HepG2 (cell line): ENCODE data around the gene DUS3L. TPM values are rescaled to one million over a fixed set of nuclear protein-coding genes. Genes with fewer than 3 reads are reported as not detected.

Source experiments
- ATAC-seq: fragments of 200-7000 bp; cut with Tn5 transposase; 3 replicates; pipeline ENCODE4 v1.9.1; 2020; ENCODE audit warnings: mild to moderate bottlenecking, moderate library complexity
- BruUV-seq: library from RNA; stranded (reverse); fragments of 400-500 nt; replicated peaks from 2 replicates; lab custom pipeline; 2021; lab: Mats Ljungman, UMichigan
- CTCF ChIA-PET: fragments of 300-600 bp; formaldehyde crosslinking; extraction: SDS; loops from one replicate; lab custom pipeline; 2021; ENCODE audit warnings: low total read pairs, inconsistent platforms, low intra/inter-chr PET ratio; lab: Yijun Ruan, JAX
- POLR2A ChIA-PET: fragments of 350-600 bp; sonication (Branson Sonifier 250); formaldehyde crosslinking; loops from one replicate; lab custom pipeline; 2020; ENCODE audit warnings: antibody characterized with exemption, inconsistent platforms; lab: Yijun Ruan, JAX
- DNase-seq: peaks from one replicate; pipeline ENCODE4 v3.0.0-alpha.2; 2015; ENCODE audit warnings: low spot score
- FAIRE-seq: peaks from 3 replicates; lab custom pipeline; 2011; peaks lifted over from hg19 to GRCh38; lab: Jason Lieb, UNC
- H2AFZ ChIP-seq: one replicate; pipeline ENCODE4 v1.6.1; 2011; ENCODE audit warnings: low read length, inconsistent platforms
- H3K27ac ChIP-seq: fragments of 300-600 bp; 3 replicates; pipeline ENCODE4 v1.8.0; 2011; ENCODE audit warnings: mixed run types, mild to moderate bottlenecking, mixed read lengths, low read length, inconsistent platforms; ENCODE audit not compliant: insufficient read depth; ENCODE audit errors: extremely low read length
- H3K27me3 ChIP-seq, 2 experiments: fragments of 200-600 bp in 1 of 2; 2 replicates in 1 of 2; 3 replicates in 1 of 2; pipeline versions ENCODE4 v1.6.0 to v1.8.0; 2011; ENCODE audit warnings: low read length in 2 of 2, mild to moderate bottlenecking in 2 of 2, moderate library complexity in 2 of 2, inconsistent platforms in 1 of 2; ENCODE audit not compliant: insufficient read depth in 2 of 2, control insufficient read depth in 1 of 2
- H3K36me3 ChIP-seq, 2 experiments: fragments of 200-600 bp in 1 of 2; replicated peaks in 1 of 2; 2 replicates in 1 of 2; 3 replicates in 1 of 2; pipeline versions ENCODE4 v1.5.1 to v1.8.0; 2011; ENCODE audit warnings: low read length in 2 of 2, inconsistent platforms in 1 of 2; ENCODE audit not compliant: insufficient read depth in 2 of 2, control insufficient read depth in 1 of 2
- H3K4me1 ChIP-seq: 2 replicates; pipeline ENCODE4 v1.5.1; 2012; ENCODE audit warnings: low read length, inconsistent platforms; ENCODE audit not compliant: insufficient read depth
- H3K4me2 ChIP-seq: 2 replicates; pipeline ENCODE4 v1.6.0; 2011; ENCODE audit warnings: low read depth, low read length, inconsistent platforms
- H3K4me3 ChIP-seq, 3 experiments: fragments of 200-600 bp in 1 of 3; sonication (generic), shearing (Covaris generic) in 1 of 3; replicated peaks in 1 of 3; 2 replicates each; pipeline ENCODE4 v1.5.1; 2011 to 2016; ENCODE audit warnings: low read length in 3 of 3, inconsistent platforms in 2 of 3, low read depth in 2 of 3, mild to moderate bottlenecking in 2 of 3, control low read depth in 1 of 3, mixed read lengths in 1 of 3; ENCODE audit not compliant: insufficient read depth in 1 of 3
- H3K79me2 ChIP-seq: one replicate; pipeline ENCODE4 v1.6.1; 2011; ENCODE audit warnings: low read length, inconsistent platforms; ENCODE audit not compliant: insufficient read depth
- H3K9ac ChIP-seq: 2 replicates; pipeline ENCODE4 v1.6.0; 2011; ENCODE audit warnings: mild to moderate bottlenecking, low read depth, low read length, inconsistent platforms; ENCODE audit not compliant: insufficient read depth
- H3K9me3 ChIP-seq: 2 replicates; pipeline ENCODE4 v1.5.1; 2012; ENCODE audit warnings: mild to moderate bottlenecking, low read length
- H4K20me1 ChIP-seq: 2 replicates; pipeline ENCODE4 v1.6.0; 2011; ENCODE audit warnings: inconsistent platforms, mild to moderate bottlenecking, low read length, moderate library complexity; ENCODE audit not compliant: insufficient read depth
- ATF1 ChIP-seq: IDR thresholded peaks from 2 replicates; pipeline ENCODE4 v1.6.1; 2016; ENCODE audit warnings: mild to moderate bottlenecking, control low read depth
- E2F1 ChIP-seq: sonication (generic); formaldehyde crosslinking; IDR thresholded peaks from 2 replicates; pipeline ENCODE4 v1.5.0; 2020; ENCODE audit warnings: missing genetic modification reagents
- GTF3A ChIP-seq: sonication (generic); formaldehyde crosslinking; conservative IDR thresholded peaks from 2 replicates; pipeline ENCODE4 v1.4.0; 2020; ENCODE audit warnings: mild to moderate bottlenecking, missing genetic modification reagents
- POLR2A ChIP-seq, 2 experiments: IDR thresholded peaks; 2 replicates each; pipeline ENCODE4 v1.6.1; 2011; ENCODE audit warnings: low read depth in 2 of 2, low read length in 2 of 2, mild to moderate bottlenecking in 1 of 2, moderate library complexity in 1 of 2; ENCODE audit not compliant: insufficient read depth in 1 of 2
- RBFOX2 ChIP-seq: fragments of 200-400 bp; formaldehyde crosslinking; IDR thresholded peaks from 2 replicates; pipeline ENCODE4 v1.6.1; 2017; ENCODE audit warnings: low read depth, mild to moderate bottlenecking, low read length
- SUZ12 ChIP-seq: fragments of 150-350 bp; IDR thresholded peaks from 2 replicates; pipeline ENCODE4 v1.6.1; 2014; ENCODE audit warnings: low read depth, low read length
- TBP ChIP-seq: sonication (generic); formaldehyde crosslinking; IDR thresholded peaks from 2 replicates; pipeline ENCODE4 v1.5.0; 2020; ENCODE audit warnings: missing genetic modification reagents
- ZBTB20 ChIP-seq: sonication (generic); formaldehyde crosslinking; IDR thresholded peaks from 2 replicates; pipeline ENCODE4 v1.8.1; 2023; ENCODE audit warnings: missing genetic modification reagents, low read depth, mild to moderate bottlenecking, borderline replicate concordance
- ZNF510 ChIP-seq: sonication (generic); formaldehyde crosslinking; IDR thresholded peaks from 2 replicates; pipeline ENCODE4 v1.4.0; 2020; ENCODE audit warnings: low read depth, mild to moderate bottlenecking, missing genetic modification reagents
- ZNF777 ChIP-seq: sonication (generic); formaldehyde crosslinking; IDR thresholded peaks from 2 replicates; pipeline ENCODE4 v1.4.0; 2020; ENCODE audit warnings: missing genetic modification reagents
- ZSCAN20 ChIP-seq: sonication (generic); formaldehyde crosslinking; IDR thresholded peaks from 2 replicates; pipeline ENCODE4 v1.4.0; 2020; ENCODE audit warnings: missing genetic modification reagents, mild to moderate bottlenecking, borderline replicate concordance
- WGBS: methylation state at CpG from one replicate; pipeline ENCODE4 v1.1.6; 2017; ENCODE audit warnings: low lambda C conversion rate; 5-methylcytosine and 5-hydroxymethylcytosine counted together
- in situ Hi-C: cut with HindIII; loops from 2 replicates; pipeline ENCODE4 v1.10.0; 2017; ENCODE audit warnings: low pct_unique_long_range_greater_than_20kb; ENCODE audit not compliant: extremely low pct_ligation_motif_present
- intact Hi-C: fragments of 100-400 bp; cut with micrococcal nuclease; formaldehyde crosslinking; loops from one replicate; pipeline ENCODE4 v1.10.0; 2022; ENCODE audit not compliant: unreplicated experiment
- polyA plus RNA-seq, 8 experiments: library from polyadenylated mRNA; depleted of rRNA in 3 of 8; stranded (reverse) in 7 of 8; unstranded in 1 of 8; fragments of >200 nt; fragmentation: Illumina TruSeq in 4 of 8; extraction: Trizol in 4 of 8; gene quantifications; 2 replicates each; pipeline versions ENCODE4 v1.2.1 to v1.2.3, GENCODE V29; 2011 to 2016; ENCODE audit warnings: low read depth in 4 of 8, missing spikeins in 1 of 8, mixed read lengths in 1 of 8; ENCODE audit not compliant: insufficient read depth in 1 of 8
- total RNA-seq, 5 experiments: library from RNA; depleted of rRNA; stranded (reverse); fragments of >200 nt; fragmentation: Illumina TruSeq; extraction: Trizol; gene quantifications; 2 replicates each; pipeline ENCODE4 v1.2.3, GENCODE V29; 2016; ENCODE audit warnings: low read depth in 1 of 5

The DUS3L gene
- total and polyA plus RNA-seq, 2 of the 13 experiments (the other 11 are each of a cell fraction or from before 2014, with no cell fraction given) = 13.3 to 25.1 TPM

DNA sequence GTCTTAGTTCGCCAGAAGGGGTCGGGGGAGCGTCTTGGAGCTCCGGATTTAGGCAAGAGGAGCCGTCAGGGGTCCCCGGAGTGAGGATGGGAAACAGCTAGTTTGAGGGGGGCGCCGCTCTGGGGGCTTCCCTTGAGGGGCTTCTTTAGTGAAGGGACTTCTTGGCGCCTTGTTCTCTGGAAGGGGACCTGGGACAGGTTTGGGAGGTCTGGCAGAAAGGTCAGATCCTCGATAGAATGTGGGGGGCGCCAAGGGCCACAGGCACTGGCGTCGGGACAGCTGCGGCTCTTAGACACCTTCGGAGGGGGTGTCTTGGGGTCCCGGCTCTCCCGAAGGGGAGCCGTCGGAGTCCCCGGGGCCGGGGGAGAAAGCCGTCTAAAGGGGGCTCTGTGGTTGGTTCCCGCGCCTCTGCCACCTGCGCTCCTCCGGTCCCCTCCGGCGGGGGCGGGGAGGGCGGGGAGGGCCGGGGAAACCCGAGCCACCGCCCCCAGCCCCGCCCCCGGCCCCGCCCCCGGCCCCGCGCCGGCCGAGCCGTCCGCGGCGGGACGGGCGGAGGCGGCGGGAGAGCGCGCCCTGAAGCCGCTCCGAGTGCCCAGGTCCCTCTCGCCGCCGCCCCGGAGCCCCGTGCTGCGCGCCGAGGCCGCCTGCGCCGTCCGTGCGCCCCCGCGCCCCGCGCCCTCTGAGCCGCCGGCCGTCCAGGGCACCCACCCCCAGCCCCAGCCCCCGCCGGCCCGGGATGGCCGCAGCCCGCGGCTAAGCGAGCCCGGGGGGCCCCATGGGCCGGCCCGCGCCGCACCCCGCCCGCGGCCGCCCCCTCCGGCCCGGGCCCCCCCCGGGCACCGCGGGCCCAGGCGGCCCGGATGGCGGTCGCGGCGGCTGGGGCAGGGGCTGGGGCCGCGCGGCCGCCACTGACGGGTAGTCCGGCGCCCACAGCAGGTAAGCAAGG is 13.8 kb upstream of the DUS3L start, which contains the start of gene NRTN:
NRTN (plus strand) TSS at position 552 of the 946 bp plus-strand sequence. CDS start 19,099 bp downstream, outside the sequence.
- H3K27me3 ChIP-seq = no peaks in the 10 kb centered on the region
- CTCF ChIA-PET = interaction anchor here (1.2 to 4.6 kb wide), 6 partner anchors 10 to 243 kb away, joined by 3 to 71 read pairs (median 13); no protein-coding TSS in a partner anchor
- no peak for DNase-seq

More for the DNA sequence above, 13.8 kb upstream of the DUS3L start, which contains the start of gene NRTN:
- no peaks in the 10 kb centered on the region for H4K20me1 ChIP-seq
- ATAC-seq = peak; percentile 19
- H3K4me1 ChIP-seq = peaks cover 63% of the 10 kb centered on the region
- no peak within 1 kb of the TSS for H3K27ac ChIP-seq
- in situ Hi-C loops = loop anchor here (5.0 kb wide), 3 partner anchors 88 to 218 kb away; partner anchors contain the start of gene RANBP3
- H3K9ac ChIP-seq = peak within 1 kb of the TSS; percentile 47
- H2AFZ ChIP-seq = no peak within 1 kb of the TSS
- TF ChIP-seq ZNF777 (CRISPR knock-in tag) (peak; percentile 7; the same call in 1 of the 2 replicates), ATF1 (CRISPR knock-in tag) (no peak), ZNF510 (no peak), RBFOX2 (0 out of 2 replicates have a peak, but pooled peaks have one; percentile 5), ZSCAN20 (CRISPR knock-in tag) (0 out of 2 replicates have a peak, but pooled peaks have one; percentile 17), TBP (no peak), SUZ12 (no peak), ZBTB20 (CRISPR knock-in tag) (0 out of 2 replicates have a peak, but pooled peaks have one; percentile 3), E2F1 (no peak), POLR2A (IDR thresholded peaks at IDR 0.05; ENCODE audit: insufficient read depth in 1 of 2, low read depth in 2 of 2, low read length in 2 of 2) (0 out of 4 replicates have a peak, but pooled peaks of 1 of the 2 experiments have one; percentile 43), GTF3A (CRISPR knock-in tag) (no peak)
- intact Hi-C loops = loop anchor here (1.0 to 10.0 kb wide), 3 partner anchors 22 to 220 kb away; no protein-coding TSS in a partner anchor
- no TSS peak for BruUV-seq
- H3K4me3 ChIP-seq = peak within 1 kb of the TSS; percentile 56 to 75 (median 63)
- H3K4me2 ChIP-seq = peak within 1 kb of the TSS; percentile 83
- H3K9me3 ChIP-seq = no peaks in the 10 kb centered on the region
- POLR2A ChIA-PET = interaction anchor here (0.6 to 2.3 kb wide), 12 partner anchors 18 to 218 kb away, joined by 3 to 46 read pairs (median 5); partner anchors contain the start of genes CAPS, FUT5, NDUFA11 and VMAC
- no peaks in the 10 kb centered on the region for H3K36me3 ChIP-seq
- WGBS = 6% methylated on average over 14 of the region's 107 CpGs
- H3K79me2 ChIP-seq = no peaks in the 10 kb centered on the region
- no peak for FAIRE-seq
